GM06990 (cell line): ENCODE data around the gene ZNF462.
"Not testable (repeated sequence)": the region's sequence is repeated elsewhere in the genome, so short reads cannot be mapped to it uniquely, and the experiment has no call there.

Source experiments
- DNase-seq: peaks from one replicate; pipeline ENCODE4 v3.0.0-alpha.2; 2011; ENCODE audit not compliant: insufficient read length; ENCODE audit errors: extremely low read depth
- H3K27me3 ChIP-seq: replicated peaks from 2 replicates; pipeline ENCODE4 v1.6.0; 2011; ENCODE audit warnings: low read length; ENCODE audit not compliant: control insufficient read depth, insufficient read depth
- H3K36me3 ChIP-seq: 2 replicates; pipeline ENCODE4 v1.5.1; 2011; ENCODE audit warnings: low read length; ENCODE audit not compliant: control insufficient read depth, insufficient read depth
- H3K4me3 ChIP-seq: replicated peaks from 2 replicates; pipeline ENCODE4 v1.5.1; 2011; ENCODE audit warnings: low read depth, mild to moderate bottlenecking, control low read depth, low read length
- CTCF ChIP-seq: IDR thresholded peaks from 2 replicates; pipeline ENCODE4 v1.5.1; 2011; ENCODE audit warnings: low read length, control low read depth, mild to moderate bottlenecking, inconsistent platforms; ENCODE audit not compliant: insufficient read depth, poor library complexity, severe bottlenecking

ZNF462 gene

GRCh38 chr9:106981396-106982287, 118.7 kb downstream of the ZNF462 start:
- no peaks in the 10 kb centered on the region for H3K36me3 ChIP-seq

GRCh38 chr9:106982636-106983035, 119.7 kb downstream of the ZNF462 start:
- H3K4me3 ChIP-seq = no peak overlapping the region

More at GRCh38 chr9:106981396-106982287, 118.7 kb downstream of the ZNF462 start:
- peak overlapping the region; percentile 20; the same call in 1 of the 2 replicates for H3K4me3 ChIP-seq
- peak; percentile 51 for DNase-seq
- no peak for TF ChIP-seq CTCF
- H3K27me3 ChIP-seq = no peaks in the 10 kb centered on the region

GRCh38 chr9:106983346-106983745, 120.4 kb downstream of the ZNF462 start:
- no peak for DNase-seq
- Histone ChIP-seq H3K4me3 (no peak overlapping the region), H3K36me3 (no peaks in the 10 kb centered on the region)

More at GRCh38 chr9:106982636-106983035, 119.7 kb downstream of the ZNF462 start:
- no peak for TF ChIP-seq CTCF
- Histone ChIP-seq H3K27me3 (no peaks in the 10 kb centered on the region), H3K36me3 (no peaks in the 10 kb centered on the region)
- no peak for DNase-seq

GRCh38 chr9:106989904-106990303, 126.9 kb downstream of the ZNF462 start:
- not testable (repeated sequence) for DNase-seq, H3K36me3 ChIP-seq, H3K4me3 ChIP-seq, H3K27me3 ChIP-seq

More at GRCh38 chr9:106983346-106983745, 120.4 kb downstream of the ZNF462 start:
- no peak for TF ChIP-seq CTCF
- H3K27me3 ChIP-seq = no peaks in the 10 kb centered on the region

GRCh38 chr9:106992186-106992585, 129.2 kb downstream of the ZNF462 start:
- H3K36me3 ChIP-seq = no peaks in the 10 kb centered on the region
- H3K4me3 ChIP-seq = no peak overlapping the region
- TF ChIP-seq CTCF = no peak
- DNase-seq = no peak
- H3K27me3 ChIP-seq = no peaks in the 10 kb centered on the region

- no peak overlapping the region for H3K4me3 ChIP-seq
- no peak for DNase-seq
- no peaks in the 10 kb centered on the region for H3K36me3 ChIP-seq
- H3K27me3 ChIP-seq = no peaks in the 10 kb centered on the region
- TF ChIP-seq CTCF = no peak
Measured at GRCh38 chr9:106993603-106994002, 130.6 kb downstream of the ZNF462 start.
